Measurements from ENCODE around the gene RNASE12.
"Not testable (repeated sequence)": the region's sequence is repeated elsewhere in the genome, so short reads cannot be mapped to it uniquely, and the experiment has no call there.

- TF ChIP-seq, protein P1, sequence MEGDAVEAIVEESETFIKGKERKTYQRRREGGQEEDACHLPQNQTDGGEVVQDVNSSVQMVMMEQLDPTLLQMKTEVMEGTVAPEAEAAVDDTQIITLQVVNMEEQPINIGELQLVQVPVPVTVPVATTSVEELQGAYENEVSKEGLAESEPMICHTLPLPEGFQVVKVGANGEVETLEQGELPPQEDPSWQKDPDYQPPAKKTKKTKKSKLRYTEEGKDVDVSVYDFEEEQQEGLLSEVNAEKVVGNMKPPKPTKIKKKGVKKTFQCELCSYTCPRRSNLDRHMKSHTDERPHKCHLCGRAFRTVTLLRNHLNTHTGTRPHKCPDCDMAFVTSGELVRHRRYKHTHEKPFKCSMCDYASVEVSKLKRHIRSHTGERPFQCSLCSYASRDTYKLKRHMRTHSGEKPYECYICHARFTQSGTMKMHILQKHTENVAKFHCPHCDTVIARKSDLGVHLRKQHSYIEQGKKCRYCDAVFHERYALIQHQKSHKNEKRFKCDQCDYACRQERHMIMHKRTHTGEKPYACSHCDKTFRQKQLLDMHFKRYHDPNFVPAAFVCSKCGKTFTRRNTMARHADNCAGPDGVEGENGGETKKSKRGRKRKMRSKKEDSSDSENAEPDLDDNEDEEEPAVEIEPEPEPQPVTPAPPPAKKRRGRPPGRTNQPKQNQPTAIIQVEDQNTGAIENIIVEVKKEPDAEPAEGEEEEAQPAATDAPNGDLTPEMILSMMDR (IDR thresholded peaks at IDR 0.05): not testable (repeated sequence)
- not testable (repeated sequence) for TF ChIP-seq SMC3 (IDR thresholded peaks at IDR 0.05; ENCODE audit: low read depth, low read length)
These were observed 28.5 kb upstream of the RNASE12 start for GRCh38 chr14:20619688-20620087.
